Inflammatory macrophage treated with lipopolysaccharide for 1 hour (primary cell): Measurements from ENCODE around the gene S100A9.

Source experiments
- DNase-seq, 2 donors: peaks; one replicate each; pipeline ENCODE4 v3.0.0-alpha.2; 2020 to 2022

The S100A9 gene

GRCh38 chr1:153361480-153362109 is 3.9 kb downstream of the S100A9 start:
- no peak for DNase-seq

- DNase-seq = no peak
These were observed 4.6 kb downstream of the S100A9 start for GRCh38 chr1:153362187-153362775.

DNA sequence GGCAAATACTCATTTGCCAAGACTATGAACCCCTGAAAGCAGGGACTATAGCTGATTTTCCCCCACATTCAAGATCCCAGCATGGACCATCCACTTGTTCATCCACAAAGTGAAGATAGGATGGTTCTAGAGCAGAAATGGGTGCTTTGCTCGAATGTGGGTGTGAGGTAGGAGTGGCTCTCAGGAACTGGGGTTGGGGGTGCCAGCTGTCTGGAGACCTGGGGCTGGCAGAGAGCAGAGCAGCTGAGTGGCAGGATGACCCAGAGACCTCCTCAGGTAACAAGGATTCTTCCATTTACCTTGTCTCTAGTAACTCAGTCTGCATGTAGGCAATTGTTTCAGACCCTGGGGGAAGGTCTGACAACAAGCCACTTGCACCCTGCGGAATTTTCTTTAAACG is 6.0 kb downstream of the S100A9 start:
- no peak for DNase-seq

GRCh38 chr1:153364156-153364555 is 6.5 kb downstream of the S100A9 start:
- DNase-seq = peak; percentile 43 to 74

DNA sequence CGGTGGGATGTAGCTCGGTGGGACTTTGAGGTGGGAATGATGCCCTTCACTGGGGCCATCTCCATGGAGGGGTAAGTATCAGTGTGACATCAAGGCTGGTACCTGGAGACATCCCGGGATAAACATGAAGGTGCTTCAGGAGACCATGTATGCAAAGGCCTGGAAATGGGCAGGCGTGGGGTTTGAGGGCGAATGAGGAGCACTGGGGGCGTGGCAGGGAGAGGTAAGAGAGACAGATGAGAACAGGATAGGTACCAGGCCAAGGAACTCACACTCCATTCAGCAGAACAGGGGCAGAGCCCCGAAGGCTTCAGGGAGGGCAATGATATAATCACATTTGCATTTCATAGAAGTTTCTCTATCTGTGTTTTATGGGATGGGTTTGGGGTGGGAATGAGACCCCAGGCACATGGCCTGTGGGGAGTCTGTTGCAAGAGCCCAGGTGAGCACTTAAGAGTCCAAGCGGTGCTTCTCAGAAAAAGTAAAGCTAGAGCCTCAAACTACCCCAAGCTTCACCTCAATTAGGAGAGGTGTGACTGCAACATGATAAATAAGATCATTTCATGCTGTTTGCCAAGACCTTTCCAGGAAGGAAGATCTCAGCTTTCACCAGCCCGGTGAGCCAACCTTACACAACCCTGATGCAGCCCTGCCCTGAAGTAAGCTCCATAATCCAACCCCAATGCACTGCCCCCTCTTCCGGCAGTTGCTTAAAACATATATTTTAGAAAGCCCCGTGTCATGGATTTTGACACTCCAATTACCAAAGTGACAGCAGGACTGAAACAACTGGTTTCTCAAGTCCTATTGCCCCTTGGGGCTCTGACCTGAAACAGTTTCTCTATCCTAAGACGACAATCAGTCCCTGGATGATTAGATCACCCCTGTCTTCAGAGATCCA is 7.4 kb downstream of the S100A9 start:
- peak; percentile 62 to 86 for DNase-seq

- no peak for DNase-seq
These were observed 8.0 kb downstream of the S100A9 start for GRCh38 chr1:153365696-153366095.

GRCh38 chr1:153366261-153366660 is 8.6 kb downstream of the S100A9 start:
- no peak for DNase-seq

DNA sequence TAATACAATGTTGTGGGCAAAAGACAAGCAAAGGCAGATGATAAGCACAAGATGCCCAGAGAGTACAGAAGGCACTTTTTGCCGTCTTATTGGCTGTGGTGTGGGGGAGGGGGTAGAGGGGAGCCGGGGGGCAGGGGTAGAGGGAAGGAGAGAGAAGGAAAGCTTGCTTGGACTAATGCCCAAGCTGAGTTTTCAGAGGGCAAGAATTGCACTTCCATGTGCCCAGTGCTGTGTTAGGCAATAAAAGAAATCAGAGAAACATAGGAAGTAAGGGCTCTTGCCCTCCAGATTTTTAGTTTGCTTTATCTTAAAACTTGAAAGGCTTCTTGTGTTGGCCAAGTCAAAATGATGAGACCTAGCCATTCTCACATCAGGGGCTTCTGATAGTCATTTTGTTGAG is 9.4 kb downstream of the S100A9 start:
- no peak for DNase-seq

- no peak for DNase-seq
These were observed 10.8 kb downstream of the S100A9 start for GRCh38 chr1:153368495-153368894.

- DNase-seq = no peak
These were observed 12.5 kb downstream of the S100A9 start for GRCh38 chr1:153370146-153370545.

- no peak for DNase-seq
These were observed 13.6 kb downstream of the S100A9 start for GRCh38 chr1:153371231-153371630.

- DNase-seq = no peak
These were observed 14.9 kb downstream of the S100A9 start for GRCh38 chr1:153372571-153372970.

DNA sequence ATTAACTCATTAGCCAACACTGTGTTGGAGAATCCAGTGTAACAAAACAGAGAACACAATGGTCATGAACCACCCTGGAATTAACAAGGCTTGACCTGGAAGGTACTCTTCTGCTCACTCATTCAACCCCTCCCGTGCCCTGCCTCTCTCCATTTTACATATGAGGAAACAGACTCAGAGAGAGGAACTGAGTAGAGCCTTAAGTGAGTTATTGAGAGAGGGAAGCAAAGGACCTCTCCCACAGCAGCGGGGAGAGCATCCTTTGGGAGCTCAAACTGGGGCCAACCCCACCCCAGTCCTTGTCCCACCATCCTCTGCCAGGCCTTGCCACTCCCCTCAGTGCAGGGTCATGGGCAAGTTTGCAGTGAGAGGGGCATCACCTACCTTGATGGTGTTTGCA is 16.4 kb downstream of the S100A9 start:
- DNase-seq = peak in 1 of 2 donors; percentile 44

- DNase-seq = peak; percentile 88 to 90
These were observed 17.9 kb downstream of the S100A9 start, which contains the start of gene S100A12 for GRCh38 chr1:153375511-153375910. Gene S100A12, minus strand, starts transcription at chr1:153375621. Its CDS starts 1,029 bp downstream, at chr1:153374592.

- no peak for DNase-seq
These were observed 21.9 kb downstream of the S100A9 start for GRCh38 chr1:153379591-153379990.

DNA sequence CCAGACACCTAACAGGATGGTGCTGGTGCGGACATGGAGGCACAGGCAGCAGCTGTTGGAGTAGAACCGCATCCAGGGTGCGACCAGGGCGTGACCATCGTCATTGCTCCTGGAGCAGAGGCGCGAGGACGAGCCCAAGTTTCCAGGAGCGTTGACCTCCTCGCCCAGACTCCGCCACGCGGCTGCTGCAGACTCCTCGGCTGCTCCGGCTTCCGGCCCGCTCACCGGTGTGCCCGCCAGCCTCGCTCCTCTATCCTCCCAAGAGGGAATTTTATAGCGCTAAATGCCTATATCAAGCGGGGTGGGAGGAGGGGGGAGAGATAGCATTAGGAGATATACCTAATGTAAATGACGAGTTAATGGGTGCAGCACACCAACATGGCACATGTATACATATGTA is 23.1 kb downstream of the S100A9 start:
- no peak for DNase-seq

GRCh38 chr1:153384958-153385580 is 27.4 kb downstream of the S100A9 start:
- DNase-seq = peak; percentile 73 to 74

DNA sequence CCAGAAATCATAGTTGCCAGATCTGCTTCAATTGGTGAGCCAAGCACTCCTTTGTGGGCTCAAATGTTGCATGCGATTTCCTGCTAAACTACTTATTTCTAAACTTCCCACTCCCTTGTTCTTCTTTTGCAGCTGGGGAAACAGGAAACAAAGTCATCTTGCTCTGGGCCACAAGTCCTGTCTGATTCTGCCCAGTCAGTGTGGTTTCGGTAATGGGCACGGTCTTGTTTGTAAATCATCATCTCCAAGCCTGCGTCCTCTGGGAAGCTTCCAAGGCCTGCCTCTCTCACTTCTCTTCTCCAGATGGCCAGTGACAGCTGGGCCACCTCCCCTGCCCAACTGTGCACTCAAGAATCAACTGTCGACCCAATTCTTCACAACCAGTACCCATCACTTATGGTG is 28.8 kb downstream of the S100A9 start:
- peak; percentile 79 to 81 for DNase-seq

DNA sequence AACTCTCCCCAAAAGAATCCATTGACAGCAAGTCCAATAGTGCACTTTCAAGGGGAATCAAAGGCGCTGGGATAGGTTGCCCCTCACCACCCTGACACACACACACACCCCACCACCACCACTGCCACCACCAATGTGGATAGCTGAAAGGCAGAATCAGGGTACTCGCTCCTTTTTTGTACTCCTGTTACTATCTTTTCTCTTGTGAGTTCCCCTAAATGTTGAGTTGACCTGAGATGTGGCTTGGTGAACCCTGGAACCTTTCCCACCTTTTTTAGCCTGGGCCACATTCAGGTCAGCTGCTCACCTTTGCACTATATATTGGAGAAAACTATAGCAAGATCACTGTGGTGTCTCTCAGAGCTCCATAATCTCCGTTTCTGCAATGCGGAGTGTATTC is 29.3 kb downstream of the S100A9 start:
- DNase-seq = no peak

GRCh38 chr1:153387785-153388184 is 30.1 kb downstream of the S100A9 start:
- no peak for DNase-seq

DNA sequence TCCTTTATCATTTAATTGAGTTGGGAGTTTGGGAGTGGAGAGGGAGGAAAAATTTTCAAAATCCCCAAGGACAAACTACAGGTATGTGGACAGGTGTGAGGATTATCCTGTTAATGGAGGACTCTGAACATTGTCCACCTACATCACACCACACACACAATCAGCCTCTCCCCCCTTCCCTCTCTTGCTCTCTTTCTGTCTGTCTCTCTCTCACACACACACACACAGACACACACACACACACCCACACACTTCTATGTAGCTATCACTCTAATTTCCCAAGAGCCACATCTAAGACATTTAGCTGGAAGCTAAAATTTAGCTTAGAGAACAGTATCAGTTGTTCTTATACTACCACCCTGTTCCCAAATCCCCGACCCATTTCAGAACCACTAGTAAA is 31.7 kb downstream of the S100A9 start:
- DNase-seq = peak in 1 of 2 donors; percentile 28

GRCh38 chr1:153389973-153390879 is 32.6 kb downstream of the S100A9 start:
- peak in 1 of 2 donors; percentile 39 for DNase-seq
